GM19395 (cell line): ENCODE measurements around the gene EPHA8.

Experiments
- ATAC-seq: cut with Tn5 transposase; IDR thresholded peaks from one replicate; pipeline ENCODE4 v1.9.1; 2021; ENCODE audit warnings: mild to moderate bottlenecking, moderate library complexity; ENCODE audit not compliant: unreplicated experiment

EPHA8 gene

DNA sequence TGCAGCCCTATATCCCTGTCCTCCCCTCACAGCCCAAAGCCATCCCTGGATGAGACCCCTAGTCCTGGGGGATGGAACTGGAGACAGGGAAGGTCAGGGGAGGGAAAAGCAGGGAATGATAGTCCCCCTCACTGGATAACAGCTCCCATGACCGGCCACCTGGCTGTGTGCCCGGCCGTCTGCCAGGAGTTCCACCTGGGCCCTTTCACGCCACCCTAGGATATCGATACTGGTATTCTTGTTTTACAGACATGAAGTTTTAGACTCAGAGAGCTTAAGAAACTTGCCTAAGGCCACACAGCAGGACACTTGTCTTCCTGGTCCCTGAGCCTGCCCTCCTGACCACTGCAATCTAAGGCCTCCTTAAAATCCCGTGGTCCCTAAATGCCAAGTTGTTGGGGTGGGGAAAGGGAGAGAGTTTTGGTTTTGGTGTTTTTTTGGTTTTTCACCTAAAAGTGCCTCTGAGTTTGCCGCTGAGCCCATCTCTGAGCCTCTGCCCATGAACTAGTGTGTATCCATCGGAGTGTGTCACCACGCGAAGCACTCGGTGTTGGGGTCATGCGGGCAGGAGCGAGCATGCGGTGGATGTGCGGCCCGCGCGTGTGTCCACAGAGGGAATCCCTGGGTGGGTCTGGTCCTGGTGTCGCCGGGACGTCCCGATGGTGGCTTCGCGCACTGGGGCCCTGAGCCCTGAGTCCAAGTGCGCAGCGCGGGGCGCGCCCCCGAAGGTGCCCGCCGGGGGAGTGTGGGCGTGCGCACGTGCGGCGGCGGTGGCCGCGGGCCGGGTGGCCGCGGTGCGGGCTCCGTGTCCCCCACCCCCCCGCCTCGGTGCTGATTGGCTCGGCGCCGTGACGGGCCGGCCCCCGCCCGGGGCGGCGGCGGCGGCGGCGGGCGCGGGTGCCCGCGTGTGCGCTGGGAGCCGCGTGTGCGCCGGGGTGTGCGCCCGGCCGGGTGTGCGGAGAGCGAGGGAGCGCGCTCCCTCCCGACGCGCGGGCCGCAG, at the start of gene EPHA8:
Gene EPHA8, plus strand, starts transcription at position 906 of the 1,000 bp plus-strand sequence. CDS start 147 bp downstream, outside the sequence.
- ATAC-seq: no peak

GRCh38 chr1:22516906-22517571, 46.2 kb upstream of the EPHA8 start:
- no peak for ATAC-seq

GRCh38 chr1:22517956-22518355, 45.3 kb upstream of the EPHA8 start:
- no peak for ATAC-seq

DNA sequence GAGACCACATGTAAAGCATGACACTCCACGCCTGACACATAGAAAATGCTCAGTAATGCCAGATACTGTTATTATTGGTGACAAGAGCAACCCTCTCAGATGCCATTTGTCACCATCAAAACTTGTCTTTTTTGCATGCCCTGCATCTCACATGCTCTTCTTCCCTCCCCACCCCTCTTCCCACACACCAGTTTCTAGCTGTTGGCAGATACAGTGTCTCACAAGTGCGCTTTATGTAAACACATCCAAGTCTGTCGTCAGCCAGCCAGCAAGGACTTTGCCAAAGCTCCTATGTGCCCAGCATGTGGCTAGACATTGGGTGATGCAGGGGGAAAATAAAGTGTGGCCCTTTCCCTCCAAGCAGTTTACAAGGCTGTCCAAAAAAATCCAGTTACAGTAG, 44.9 kb upstream of the EPHA8 start:
- ATAC-seq: no peak

- no peak for ATAC-seq
Measured at GRCh38 chr1:22520871-22521270, 42.4 kb upstream of the EPHA8 start.

DNA sequence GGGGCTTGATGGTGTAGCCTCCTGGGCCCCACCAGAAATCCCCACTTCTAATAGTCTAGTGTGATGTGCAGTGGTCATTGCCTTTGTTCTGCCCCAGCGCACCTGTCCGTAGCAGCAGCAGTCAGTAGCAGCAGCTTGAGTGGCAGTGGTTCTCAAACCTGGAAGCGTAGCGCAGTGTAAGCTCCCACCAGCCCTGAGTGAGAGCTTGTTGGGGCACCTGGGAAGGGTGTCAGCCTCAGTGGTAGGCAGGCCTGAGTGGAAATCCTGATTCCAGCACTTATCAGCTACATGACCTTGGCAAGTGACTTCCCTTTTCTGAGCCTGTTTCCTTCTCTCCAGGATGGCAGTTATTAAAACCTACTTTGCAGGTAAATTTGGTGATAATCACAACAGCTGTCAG, 41.6 kb upstream of the EPHA8 start:
- ATAC-seq: no peak

DNA sequence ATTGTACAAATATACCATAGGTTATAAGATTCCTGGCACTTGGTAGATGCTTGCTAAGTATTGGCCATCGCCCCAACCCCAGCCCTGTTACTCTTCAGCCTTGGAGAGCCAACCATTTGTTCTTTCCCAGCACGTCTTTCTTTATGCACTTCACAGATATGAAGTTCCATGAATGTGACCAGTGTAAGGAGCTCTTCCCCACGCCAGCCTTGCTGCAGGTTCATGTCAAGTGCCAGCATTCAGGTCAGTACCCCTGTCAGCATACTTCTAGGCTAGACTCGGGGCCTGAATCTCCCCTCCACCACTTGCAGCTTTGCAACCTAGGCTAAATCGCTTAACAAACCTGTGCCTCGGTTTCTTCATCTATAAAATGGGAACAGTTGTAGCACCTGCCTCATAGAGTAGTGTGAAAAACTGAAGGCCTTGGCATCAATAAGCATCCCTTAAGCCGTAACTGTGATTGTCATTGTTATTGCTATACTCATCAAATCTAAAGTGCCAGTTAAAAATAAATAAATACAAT, 41.0 kb upstream of the EPHA8 start:
- no peak for ATAC-seq

DNA sequence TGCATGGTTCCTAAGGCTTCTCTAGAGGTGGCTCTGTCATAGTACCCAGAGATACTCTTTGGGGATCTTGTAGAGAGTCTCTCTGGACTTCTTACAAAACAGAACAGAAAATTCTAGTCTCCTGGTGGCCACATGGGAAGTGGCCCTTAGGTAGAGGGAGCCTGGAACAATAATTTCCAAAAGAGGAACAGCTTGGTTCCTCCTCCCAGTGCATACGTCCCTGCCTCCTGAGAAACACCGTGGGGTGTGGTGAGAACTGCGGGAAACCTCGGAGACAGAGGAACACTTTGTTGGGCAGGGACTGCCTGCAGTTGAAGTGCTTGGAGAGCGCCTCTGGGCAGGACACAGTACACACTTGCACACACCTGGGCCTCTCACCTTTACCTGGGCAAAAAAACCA, 38.8 kb upstream of the EPHA8 start:
- ATAC-seq: no peak

DNA sequence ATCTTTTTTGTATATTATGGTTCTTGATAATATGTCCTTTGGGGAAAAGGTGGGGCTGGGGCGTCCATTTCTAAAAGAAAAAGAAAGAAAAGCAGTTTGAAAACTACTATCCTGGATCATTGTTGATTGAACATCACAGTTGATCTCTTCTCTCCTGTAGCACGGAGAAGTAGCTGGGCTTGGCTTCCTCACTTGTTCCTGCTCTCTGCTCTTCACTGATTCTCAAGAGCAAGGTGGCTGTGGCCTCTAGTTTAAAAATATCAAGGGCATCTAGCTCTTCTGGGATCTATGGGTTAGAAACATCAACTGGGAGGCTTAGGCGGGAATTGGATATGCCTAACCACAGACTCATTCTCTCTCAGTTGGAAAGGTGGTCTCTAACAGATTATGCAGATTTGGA, 38.1 kb upstream of the EPHA8 start:
- no peak for ATAC-seq

DNA sequence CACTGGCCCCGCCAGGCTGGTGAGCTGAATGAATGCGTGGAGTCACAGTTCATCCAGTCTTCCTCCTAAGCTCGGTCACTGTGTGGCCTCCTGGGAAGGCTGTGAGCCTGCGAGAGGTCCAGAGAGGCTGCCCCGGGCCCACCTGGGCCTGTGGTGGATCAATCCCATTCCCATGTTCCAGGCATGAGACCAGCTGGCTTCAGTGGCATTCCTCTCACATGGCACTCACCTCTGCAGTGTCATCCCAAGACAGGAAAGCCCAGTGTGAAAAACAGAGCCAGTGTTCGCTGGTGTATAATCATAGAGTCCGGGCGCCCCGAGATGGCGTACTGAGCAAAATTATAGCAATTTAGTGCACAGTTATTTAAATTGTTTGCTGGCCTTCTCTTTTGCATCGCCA, 37.6 kb upstream of the EPHA8 start:
- no peak for ATAC-seq

- ATAC-seq: no peak
Measured at GRCh38 chr1:22526098-22526497, 37.2 kb upstream of the EPHA8 start.

- ATAC-seq: no peak
Measured at GRCh38 chr1:22526677-22527076, 36.6 kb upstream of the EPHA8 start.

- ATAC-seq: no peak
Measured at GRCh38 chr1:22527122-22527521, 36.2 kb upstream of the EPHA8 start.

DNA sequence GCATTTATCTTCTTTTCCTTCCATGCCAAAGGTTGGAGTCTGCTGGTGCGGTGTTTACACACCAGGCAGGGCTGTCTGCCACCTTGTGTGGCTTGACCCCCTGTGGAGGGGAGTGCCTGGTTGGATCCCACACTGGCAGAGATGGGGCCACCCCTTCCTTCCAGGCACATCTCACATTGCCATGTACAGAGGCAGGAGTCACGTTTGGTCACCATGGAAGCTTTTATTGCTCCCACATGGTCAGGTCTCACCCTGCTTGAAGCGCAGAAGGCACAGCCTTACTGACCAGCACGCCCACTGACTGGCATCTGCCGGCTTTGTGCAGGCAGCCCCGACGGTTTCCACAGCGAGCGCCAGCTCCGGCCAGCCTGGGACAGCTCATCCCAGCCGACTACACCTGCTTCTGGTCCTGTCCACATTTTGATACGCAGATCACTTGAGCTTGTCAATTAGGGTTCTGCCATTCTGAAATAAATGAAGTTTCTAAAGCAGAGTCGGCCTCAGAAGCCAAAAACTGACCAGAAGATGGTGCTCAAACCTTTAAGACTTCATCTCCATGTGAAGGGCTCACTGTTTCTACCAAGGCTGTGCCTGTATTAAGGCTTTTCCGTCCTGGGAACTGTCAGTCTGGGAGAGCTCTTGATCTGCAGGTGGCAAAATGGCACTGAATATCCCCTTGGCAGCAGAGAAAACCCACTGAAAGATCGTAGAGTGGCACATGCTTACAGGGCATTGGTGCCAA, 35.6 kb upstream of the EPHA8 start:
- ATAC-seq: no peak

- no peak for ATAC-seq
Measured at GRCh38 chr1:22528451-22528850, 34.8 kb upstream of the EPHA8 start.

DNA sequence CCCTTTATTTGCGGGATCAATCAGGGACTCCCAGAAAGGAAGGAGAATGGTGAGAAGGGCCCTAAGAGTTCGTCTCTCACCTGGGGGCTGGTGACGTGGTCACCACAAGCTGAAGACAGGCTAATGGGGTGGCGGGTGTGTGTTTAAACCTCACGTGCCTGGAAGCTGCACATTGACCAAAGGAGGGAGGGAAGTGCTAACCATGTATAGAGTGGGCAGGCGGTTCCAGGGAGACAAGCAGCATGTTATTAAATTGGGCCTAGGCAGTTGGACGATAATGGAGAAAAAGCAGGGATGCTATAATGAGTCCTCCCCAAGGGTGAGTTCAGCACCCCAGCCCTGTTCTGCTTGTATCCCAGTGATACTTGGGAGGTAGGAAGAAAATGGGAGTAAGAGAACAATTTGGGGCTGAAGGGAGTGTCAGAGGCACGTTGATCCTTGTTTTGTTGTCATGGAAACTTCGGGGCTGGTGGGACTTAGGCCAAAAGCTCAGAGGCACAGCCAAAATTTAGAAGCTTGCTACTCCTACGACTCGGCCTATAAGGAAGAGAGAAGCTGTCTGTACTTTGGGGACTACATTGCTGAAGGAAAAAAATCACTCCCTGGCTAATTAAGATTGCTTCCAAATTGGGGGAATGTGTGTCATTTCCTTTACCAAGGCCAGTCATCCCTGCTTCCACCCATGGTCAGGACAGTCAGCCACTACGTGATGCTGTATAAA, 33.2 kb upstream of the EPHA8 start:
- ATAC-seq: no peak

DNA sequence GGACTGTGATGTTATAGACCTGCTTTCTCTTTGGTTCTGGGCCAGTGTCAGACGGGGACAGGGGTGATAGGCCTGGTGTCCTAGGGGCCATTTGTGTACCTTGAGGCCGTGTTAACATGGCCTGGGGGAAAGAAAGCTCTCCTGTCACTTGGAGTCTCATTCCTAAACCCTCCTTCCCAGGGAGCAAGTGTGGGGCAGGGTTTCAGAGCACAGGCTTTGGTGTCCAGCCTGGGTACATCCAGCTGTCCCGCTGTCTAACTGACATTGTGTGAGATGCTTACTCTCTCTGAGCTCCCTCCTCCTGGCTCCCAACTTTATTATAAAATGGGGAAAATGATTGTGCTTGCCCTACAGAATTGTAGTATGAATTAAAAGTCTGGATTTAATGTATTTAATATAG, 32.6 kb upstream of the EPHA8 start:
- ATAC-seq: no peak

GRCh38 chr1:22531251-22531650, 32.0 kb upstream of the EPHA8 start:
- no peak for ATAC-seq

- no peak for ATAC-seq
Measured at GRCh38 chr1:22533244-22533895, 29.9 kb upstream of the EPHA8 start.

- ATAC-seq: no peak
Measured at GRCh38 chr1:22534951-22535350, 28.3 kb upstream of the EPHA8 start.
